ENCODE results near the gene DHRSX. TPM values are rescaled to one million over a fixed set of nuclear protein-coding genes. Genes with fewer than 3 reads are reported as not detected.
"Not testable (repeated sequence)": the region's sequence is repeated elsewhere in the genome, so short reads cannot be mapped to it uniquely, and the experiment has no call there.

Gene DHRSX
- total and polyA plus RNA-seq, 2 donors (not counting 3 experiments of a cell fraction or from before 2014, with no cell fraction given) = 27.1 to 37.7 TPM

GRCh38 chrX:2350036-2350435, 150.7 kb downstream of the DHRSX start:
- dilution Hi-C loops (cut with MboI; ENCODE audit: extremely low pct_ligation_motif_present, low sequenced_read_pairs); CTCF ChIA-PET; H3K36me3 ChIP-seq (ENCODE audit: control insufficient read depth in 2 of 2, extremely low read depth in 1 of 2, insufficient read depth in 2 of 2, low read length in 2 of 2); POLR2A ChIA-PET; H4K20me1 ChIP-seq (replicated peaks; ENCODE audit: control insufficient read depth, extremely low read depth, insufficient read depth, low read length); H3K9me3 ChIP-seq (replicated peaks; ENCODE audit: control insufficient read depth, insufficient read depth, low read length); H3K27me3 ChIP-seq (ENCODE audit: control insufficient read depth in 2 of 2, insufficient read depth in 2 of 2, low read length in 2 of 2); H3K4me3 ChIP-seq (replicated peaks in 1 of 3; ENCODE audit: insufficient read depth in 1 of 3, low read depth in 1 of 3, low read length in 3 of 3); H2AFZ ChIP-seq (ENCODE audit: low read depth, low read length); DNase-seq (ENCODE audit: low read depth, low spot score); intact Hi-C loops (cut with micrococcal nuclease); H3K9me1 ChIP-seq (replicated peaks; ENCODE audit: control insufficient read depth, extremely low read depth, insufficient read depth, low read length); FAIRE-seq; H3K4me2 ChIP-seq (ENCODE audit: insufficient read depth, low read length); H3K79me2 ChIP-seq (ENCODE audit: control insufficient read depth, insufficient read depth, low read length); BruUV-seq (replicated peaks); H3K9ac ChIP-seq (replicated peaks; ENCODE audit: extremely low read depth, insufficient read depth, low read length); H3K27ac ChIP-seq (ENCODE audit: insufficient read depth, low read depth, low read length): not testable (repeated sequence)
- H3K4me1 ChIP-seq (ENCODE audit: control insufficient read depth, extremely low read depth, insufficient read depth, low read length) = peaks cover 11% of the 10 kb centered on the region

- no peaks in the 10 kb centered on the region for H3K9me1 ChIP-seq (replicated peaks; ENCODE audit: control insufficient read depth, extremely low read depth, insufficient read depth, low read length)
- no peak overlapping the region for H3K4me3 ChIP-seq (replicated peaks in 1 of 3; ENCODE audit: insufficient read depth in 1 of 3, low read depth in 1 of 3, low read length in 3 of 3)
- no TSS peak for BruUV-seq (replicated peaks)
- no peaks in the 10 kb centered on the region for H3K27me3 ChIP-seq (ENCODE audit: control insufficient read depth in 2 of 2, insufficient read depth in 2 of 2, low read length in 2 of 2)
- TF ChIP-seq MYC (IDR thresholded peaks at IDR 0.05; ENCODE audit: low read depth, low read length) (no peak), FOS (IDR thresholded peaks at IDR 0.05; ENCODE audit: borderline replicate concordance, insufficient read depth, low read length) (no peak), POLR2A (IDR thresholded peaks at IDR 0.05; ENCODE audit: low read depth, low read length) (no peak), MAX (IDR thresholded peaks at IDR 0.05; ENCODE audit: insufficient read depth, insufficient read length) (no peak), POLR2AphosphoS5 (IDR thresholded peaks at IDR 0.05; ENCODE audit: insufficient read depth, low read depth, low read length) (no peak), GATA2 (IDR thresholded peaks at IDR 0.05; ENCODE audit: insufficient read depth, insufficient read length, low read depth, low read length) (no peak), EZH2 (IDR thresholded peaks at IDR 0.05; ENCODE audit: borderline replicate concordance, low read depth, low read length, severe bottlenecking) (no peak), JUN (IDR thresholded peaks at IDR 0.05; ENCODE audit: borderline replicate concordance, insufficient read depth, insufficient read length, low read depth) (no peak), CTCF (IDR thresholded peaks at IDR 0.05; ENCODE audit: extremely low read depth in 1 of 2, insufficient read depth in 1 of 2, low read depth in 1 of 2, low read length in 2 of 2) (no peak)
- no peaks in the 10 kb centered on the region for H3K79me2 ChIP-seq (ENCODE audit: control insufficient read depth, insufficient read depth, low read length)
- FAIRE-seq (no peak), DNase-seq (ENCODE audit: low read depth, low spot score) (no peak)
- dilution Hi-C loops (cut with MboI; ENCODE audit: extremely low pct_ligation_motif_present, low sequenced_read_pairs) (no loop called here), intact Hi-C loops (cut with micrococcal nuclease) (loop anchor here (5.0 kb wide), 1 partner anchor 1081 kb away; the partner anchor contains the start of gene CSF2RA)
- no peak overlapping the region for H3K27ac ChIP-seq (ENCODE audit: insufficient read depth, low read depth, low read length)
- H3K4me2 ChIP-seq (ENCODE audit: insufficient read depth, low read length) = no peak overlapping the region
- no peaks in the 10 kb centered on the region for H3K36me3 ChIP-seq (ENCODE audit: control insufficient read depth in 2 of 2, extremely low read depth in 1 of 2, insufficient read depth in 2 of 2, low read length in 2 of 2)
- H2AFZ ChIP-seq (ENCODE audit: low read depth, low read length) = no peak overlapping the region
- H4K20me1 ChIP-seq (replicated peaks; ENCODE audit: control insufficient read depth, extremely low read depth, insufficient read depth, low read length) = no peaks in the 10 kb centered on the region
- POLR2A ChIA-PET = no interaction called here
- no peaks in the 10 kb centered on the region for H3K9me3 ChIP-seq (replicated peaks; ENCODE audit: control insufficient read depth, insufficient read depth, low read length)
- no peak overlapping the region for H3K9ac ChIP-seq (replicated peaks; ENCODE audit: extremely low read depth, insufficient read depth, low read length)
- CTCF ChIA-PET = no interaction called here
- peaks cover 11% of the 10 kb centered on the region for H3K4me1 ChIP-seq (ENCODE audit: control insufficient read depth, extremely low read depth, insufficient read depth, low read length)
Observed at GRCh38 chrX:2348211-2348610, 152.6 kb downstream of the DHRSX start.

Data from endothelial cell of umbilical vein (primary cell).